Subcutaneous abdominal adipose tissue (tissue), 5 donors: ENCODE results near the gene SMARCC1.
A peak's percentile ranks its signal among the peaks of the same experiment; 100 is the strongest.

Source experiments
- H3K27ac ChIP-seq: one replicate; pipeline ENCODE4 v1.7.0; 2013; ENCODE audit warnings: low read depth, mild to moderate bottlenecking, inconsistent platforms, low read length, moderate library complexity
- H3K27me3 ChIP-seq, 5 donors: one replicate each; pipeline ENCODE4 v1.7.0; 2013; ENCODE audit warnings: low read length in 5 of 5, inconsistent platforms in 1 of 5; ENCODE audit not compliant: control insufficient read depth in 5 of 5, insufficient read depth in 4 of 5
- H3K36me3 ChIP-seq, 5 donors: one replicate each; pipeline ENCODE4 v1.7.0; 2013; ENCODE audit warnings: low read length in 5 of 5; ENCODE audit not compliant: control insufficient read depth in 5 of 5, insufficient read depth in 5 of 5
- H3K4me1 ChIP-seq, 5 donors: one replicate each; pipeline ENCODE4 v1.7.0; 2013; ENCODE audit warnings: low read length in 5 of 5, mild to moderate bottlenecking in 3 of 5, moderate library complexity in 1 of 5; ENCODE audit not compliant: control insufficient read depth in 5 of 5, insufficient read depth in 5 of 5
- H3K4me3 ChIP-seq, 5 donors: one replicate each; pipeline ENCODE4 v1.7.0; 2013; ENCODE audit warnings: low read length in 5 of 5, low read depth in 1 of 5
- H3K9ac ChIP-seq, 5 donors: one replicate each; pipeline ENCODE4 v1.7.0; 2013; ENCODE audit warnings: low read length in 5 of 5, mild to moderate bottlenecking in 4 of 5, moderate library complexity in 3 of 5
- H3K9me3 ChIP-seq, 5 donors: one replicate each; pipeline ENCODE4 v1.7.0; 2013; ENCODE audit warnings: low read length in 5 of 5; ENCODE audit not compliant: control insufficient read depth in 5 of 5
- donor health status: healthy.
- donor health status: healthy.
- donor health status: healthy.
- donor health status: healthy.
- donor health status: healthy.

SMARCC1 gene

GRCh38 chr3:47542471-47543173 is 239.1 kb downstream of the SMARCC1 start:
- H3K9ac ChIP-seq = no peak overlapping the region
- peak overlapping the region in 1 of 5 donors; percentile 44 for H3K4me3 ChIP-seq
- H3K9me3 ChIP-seq = no peaks in the 10 kb centered on the region
- peak overlapping the region; percentile 52 for H3K27ac ChIP-seq
- no peaks in the 10 kb centered on the region for H3K36me3 ChIP-seq
- peaks cover 0 to 21% (median 11%) of the 10 kb centered on the region in 5 donors for H3K4me1 ChIP-seq
- H3K27me3 ChIP-seq = no peaks in the 10 kb centered on the region

- Histone ChIP-seq H3K27me3 (no peaks in the 10 kb centered on the region), H3K27ac (no peak overlapping the region), H3K4me3 (no peak overlapping the region), H3K9me3 (no peaks in the 10 kb centered on the region), H3K36me3 (no peaks in the 10 kb centered on the region), H3K9ac (no peak overlapping the region), H3K4me1 (peaks cover 0 to 21% (median 11%) of the 10 kb centered on the region in 5 donors)
Measured at GRCh38 chr3:47541583-47542108, 240.0 kb downstream of the SMARCC1 start.

GRCh38 chr3:47540281-47540680 is 241.4 kb downstream of the SMARCC1 start:
- Histone ChIP-seq H3K27me3 (no peaks in the 10 kb centered on the region), H3K4me1 (peaks cover 0 to 21% (median 11%) of the 10 kb centered on the region in 5 donors), H3K9me3 (no peaks in the 10 kb centered on the region), H3K9ac (no peak overlapping the region), H3K27ac (no peak overlapping the region), H3K4me3 (no peak overlapping the region), H3K36me3 (no peaks in the 10 kb centered on the region)

GRCh38 chr3:47536967-47537366 is 244.7 kb downstream of the SMARCC1 start:
- H3K36me3 ChIP-seq = no peaks in the 10 kb centered on the region
- H3K9ac ChIP-seq = no peak overlapping the region
- H3K27ac ChIP-seq = no peak overlapping the region
- H3K4me3 ChIP-seq = no peak overlapping the region
- peaks cover 0 to 10% (median 2%) of the 10 kb centered on the region in 5 donors for H3K4me1 ChIP-seq
- no peaks in the 10 kb centered on the region for H3K9me3 ChIP-seq
- peaks cover 0 to 2% (median 0%) of the 10 kb centered on the region in 5 donors for H3K27me3 ChIP-seq

- no peak overlapping the region for H3K27ac ChIP-seq
- no peak overlapping the region for H3K9ac ChIP-seq
- H3K4me1 ChIP-seq = peaks cover 0 to 3% (median 0%) of the 10 kb centered on the region in 5 donors
- H3K4me3 ChIP-seq = no peak overlapping the region
- peaks cover 0 to 2% (median 0%) of the 10 kb centered on the region in 5 donors for H3K27me3 ChIP-seq
- H3K36me3 ChIP-seq = no peaks in the 10 kb centered on the region
- no peaks in the 10 kb centered on the region for H3K9me3 ChIP-seq
Measured at GRCh38 chr3:47536221-47536891, 245.3 kb downstream of the SMARCC1 start.
